Neuronal stem cell (in vitro differentiated cells): ENCODE results near the gene MKX. TPM values are rescaled to one million over a fixed set of nuclear protein-coding genes. Genes with fewer than 3 reads are reported as not detected.
A peak's percentile ranks its signal among the peaks of the same experiment; 100 is the strongest.

Experiments
- DNase-seq: peaks from one replicate; pipeline ENCODE4 v3.0.0-alpha.2; 2013; ENCODE audit warnings: low spot score
- H2AFZ ChIP-seq: one replicate; pipeline ENCODE4 v1.6.1; 2013; ENCODE audit warnings: mild to moderate bottlenecking, low read length, inconsistent platforms
- H2AK5ac ChIP-seq: 2 replicates; pipeline ENCODE4 v1.6.1; 2013; ENCODE audit warnings: low read depth, mild to moderate bottlenecking, inconsistent platforms, low read length, moderate library complexity, mixed read lengths
- H2BK120ac ChIP-seq: 2 replicates; pipeline ENCODE4 v1.6.1; 2013; ENCODE audit warnings: low read depth, mild to moderate bottlenecking, inconsistent platforms, low read length, moderate library complexity, mixed read lengths
- H2BK12ac ChIP-seq: one replicate; pipeline ENCODE4 v1.6.1; 2013; ENCODE audit warnings: low read length, inconsistent platforms
- H2BK15ac ChIP-seq: 2 replicates; pipeline ENCODE4 v1.6.1; 2013; ENCODE audit warnings: mild to moderate bottlenecking, low read length, inconsistent platforms, mixed read lengths
- H2BK5ac ChIP-seq: one replicate; pipeline ENCODE4 v1.6.1; 2013; ENCODE audit warnings: inconsistent platforms, mild to moderate bottlenecking, low read length, moderate library complexity
- H3K14ac ChIP-seq: one replicate; pipeline ENCODE4 v1.6.1; 2013; ENCODE audit warnings: low read length, inconsistent platforms
- H3K18ac ChIP-seq: 2 replicates; pipeline ENCODE4 v1.6.1; 2013; ENCODE audit warnings: low read length, inconsistent platforms
- H3K23ac ChIP-seq: 2 replicates; pipeline ENCODE4 v1.6.1; 2013; ENCODE audit warnings: low read depth, mild to moderate bottlenecking, mixed read lengths, low read length, inconsistent platforms; ENCODE audit not compliant: poor library complexity
- H3K27ac ChIP-seq: replicated peaks from 3 replicates; pipeline ENCODE4 v1.5.1; 2013; ENCODE audit warnings: low read length, inconsistent platforms
- H3K27me3 ChIP-seq, 3 experiments: 2 replicates each; pipeline ENCODE4 v1.6.1; 2013; ENCODE audit warnings: low read length in 3 of 3, mild to moderate bottlenecking in 2 of 3, inconsistent platforms in 1 of 3, low read depth in 1 of 3, mixed read lengths in 1 of 3, moderate library complexity in 1 of 3; ENCODE audit not compliant: control insufficient read depth in 3 of 3, insufficient read depth in 3 of 3
- H3K36me3 ChIP-seq, 2 donors: replicated peaks in 1 of 2; 2 replicates each; pipeline ENCODE4 v1.6.1; 2013; ENCODE audit warnings: low read length in 2 of 2; ENCODE audit not compliant: control insufficient read depth in 2 of 2, insufficient read depth in 2 of 2
- H3K4ac ChIP-seq: 2 replicates; pipeline ENCODE4 v1.6.1; 2013; ENCODE audit warnings: inconsistent platforms, mild to moderate bottlenecking, low read length, moderate library complexity
- H3K4me1 ChIP-seq, 2 donors: 1 replicate in 1 of 2; 2 replicates in 1 of 2; pipeline ENCODE4 v1.6.1; 2013; ENCODE audit warnings: low read length in 2 of 2, low read depth in 1 of 2; ENCODE audit not compliant: control insufficient read depth in 2 of 2, insufficient read depth in 1 of 2
- H3K4me2 ChIP-seq: one replicate; pipeline ENCODE4 v1.6.1; 2013; ENCODE audit warnings: mild to moderate bottlenecking, low read length, inconsistent platforms; ENCODE audit not compliant: insufficient read depth, poor library complexity, severe bottlenecking
- H3K4me3 ChIP-seq, 2 donors: 2 replicates each; pipeline ENCODE4 v1.5.1; 2013; ENCODE audit warnings: low read length in 2 of 2, mild to moderate bottlenecking in 2 of 2, inconsistent platforms in 1 of 2, moderate library complexity in 1 of 2
- H3K79me1 ChIP-seq: one replicate; pipeline ENCODE4 v1.6.1; 2013; ENCODE audit warnings: low read depth, mild to moderate bottlenecking, inconsistent platforms, low read length, moderate library complexity
- H3K9ac ChIP-seq: one replicate; pipeline ENCODE4 v1.6.1; 2013; ENCODE audit warnings: mild to moderate bottlenecking, low read depth, low read length, inconsistent platforms; ENCODE audit not compliant: poor library complexity
- H3K9me3 ChIP-seq, 2 donors: replicated peaks in 1 of 2; 2 replicates each; pipeline versions ENCODE3 to v1.6.1; 2013; ENCODE audit warnings: low read length in 2 of 2, mild to moderate bottlenecking in 2 of 2, inconsistent platforms in 1 of 2, low read depth in 1 of 2, mixed read lengths in 1 of 2, moderate library complexity in 1 of 2; ENCODE audit not compliant: control insufficient read depth in 2 of 2, insufficient read depth in 1 of 2
- H4K8ac ChIP-seq: one replicate; pipeline ENCODE4 v1.6.1; 2013; ENCODE audit warnings: low read depth, mild to moderate bottlenecking, inconsistent platforms, low read length, moderate library complexity
- H4K91ac ChIP-seq: one replicate; pipeline ENCODE4 v1.6.1; 2013; ENCODE audit warnings: low read length, low read depth, mild to moderate bottlenecking, inconsistent platforms; ENCODE audit not compliant: poor library complexity
- WGBS, 2 donors: extraction: QIAGEN DNeasy Blood & Tissue Kit; methylation state at CpG; one replicate each; pipeline ENCODE4 v1.1.7; 2013; ENCODE audit warnings: missing lambda C conversion rate in 2 of 2, mixed read lengths in 1 of 2; ENCODE audit not compliant: insufficient read length in 2 of 2, insufficient replicate concordance in 1 of 2; ENCODE audit errors: extremely low coverage in 2 of 2; 5-methylcytosine and 5-hydroxymethylcytosine counted together
- polyA plus RNA-seq, 2 experiments: library from polyadenylated mRNA; stranded (reverse); fragments of 200-250 nt; gene quantifications; one replicate each; pipeline ENCODE4 v1.2.3, GENCODE V29; 2013

Gene MKX
- 0.03 TPM for polyA plus RNA-seq (2013, experiment 1 of 2)
- polyA plus RNA-seq (2013, experiment 2 of 2), result 0.03 TPM

DNA sequence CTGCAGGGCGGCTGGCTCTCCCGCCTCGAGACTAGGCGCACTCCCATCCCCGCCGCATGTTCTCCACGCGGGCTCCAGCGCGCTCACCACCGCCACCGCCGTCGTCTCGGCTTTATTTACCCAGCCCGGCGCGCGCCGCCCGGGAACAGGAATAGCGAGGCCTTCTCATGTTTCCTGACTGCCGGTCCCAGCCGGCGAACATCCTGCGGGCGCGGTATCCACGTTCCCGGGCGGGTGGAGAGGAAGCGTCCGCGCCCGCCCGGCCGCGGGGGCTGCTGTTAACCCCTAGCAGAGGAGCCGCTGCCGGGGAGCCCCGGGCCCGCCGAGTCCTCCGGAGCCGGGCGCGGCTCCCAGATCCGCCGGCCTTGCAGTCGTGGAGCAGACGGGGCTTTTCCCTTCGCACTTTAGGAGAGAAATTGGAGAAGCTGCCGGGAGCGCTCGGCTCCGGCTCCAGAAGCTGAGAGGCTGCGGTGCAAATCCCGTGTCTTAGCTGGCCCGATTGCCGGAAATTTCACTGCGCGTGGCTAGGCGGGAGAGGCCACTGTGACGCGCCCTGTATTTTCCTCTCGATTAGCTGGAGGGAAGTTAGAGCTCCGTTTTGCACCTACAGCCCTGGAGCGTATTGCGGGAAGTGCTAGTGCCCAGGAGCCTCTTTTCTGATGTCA, at the start of gene MKX:
TSS of gene MKX (minus strand) at position 88 of the 665 bp plus-strand sequence. CDS start 2,404 bp downstream, outside the sequence.
- peak within 1 kb of the TSS; percentile 30 for H3K9ac ChIP-seq
- H2BK15ac ChIP-seq, result no peak within 1 kb of the TSS
- H2BK12ac ChIP-seq, result peak within 1 kb of the TSS; percentile 63
- peak within 1 kb of the TSS; percentile 94 for H2AK5ac ChIP-seq
- H3K4ac ChIP-seq, result peak within 1 kb of the TSS; percentile 17
- H2BK120ac ChIP-seq, result no peak within 1 kb of the TSS
- peak within 1 kb of the TSS; percentile 75 for H3K23ac ChIP-seq
- peaks cover 42 to 95% (median 70%) of the 10 kb centered on the region in 3 experiments for H3K27me3 ChIP-seq
- peak within 1 kb of the TSS; percentile 13 for H2BK5ac ChIP-seq
- no peaks in the 10 kb centered on the region for H3K36me3 ChIP-seq
- WGBS, 2 donors, result no CpG with 5 or more reads among the region's 69 CpGs
- H4K91ac ChIP-seq, result no peak within 1 kb of the TSS
- DNase-seq, result peak; percentile 84
- peak within 1 kb of the TSS; percentile 91 for H3K18ac ChIP-seq
- H3K9me3 ChIP-seq, result peaks cover 0 to 5% of the 10 kb centered on the region in 2 donors
- no peak within 1 kb of the TSS for H3K27ac ChIP-seq
- no peaks in the 10 kb centered on the region for H3K79me1 ChIP-seq
- H4K8ac ChIP-seq, result peak within 1 kb of the TSS; percentile 76
- peak within 1 kb of the TSS; percentile 40 to 76 for H3K4me3 ChIP-seq
- H2AFZ ChIP-seq, result peak within 1 kb of the TSS; percentile 96
- peak within 1 kb of the TSS; percentile 87 for H3K14ac ChIP-seq
- H3K4me2 ChIP-seq, result peak within 1 kb of the TSS; percentile 86
- H3K4me1 ChIP-seq, result peaks cover 17 to 18% of the 10 kb centered on the region in 2 donors

DNA sequence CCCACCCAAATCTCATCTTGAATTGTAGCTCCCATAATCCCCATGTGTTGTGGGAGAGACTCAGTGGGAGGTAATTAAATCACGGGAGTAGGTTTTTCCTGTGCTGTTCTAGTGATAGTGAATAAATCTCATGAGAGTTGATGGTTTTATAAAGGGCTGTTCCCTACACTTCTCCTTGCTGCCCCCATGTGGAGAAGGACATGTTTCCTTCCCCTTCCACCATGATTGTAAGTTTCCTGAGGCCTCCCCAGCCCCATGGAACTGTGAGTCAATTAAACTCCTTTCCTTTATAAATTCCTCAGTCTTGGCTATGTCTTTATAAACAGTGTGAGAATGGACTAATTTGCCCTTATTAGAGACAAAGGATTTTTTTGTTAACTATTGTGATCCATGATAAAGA, 48.5 kb upstream of the MKX start:
- no peak for DNase-seq
- H2BK12ac ChIP-seq, result no peak overlapping the region
- H3K4me3 ChIP-seq, result no peak overlapping the region
- H3K27ac ChIP-seq, result no peak overlapping the region
- no peak overlapping the region for H2AFZ ChIP-seq
- no peak overlapping the region for H2BK15ac ChIP-seq
- H2BK5ac ChIP-seq, result no peak overlapping the region
- H3K23ac ChIP-seq, result no peak overlapping the region
- no peak overlapping the region for H4K8ac ChIP-seq
- no peak overlapping the region for H3K4me2 ChIP-seq
- WGBS, 2 donors, result no CpG with 5 or more reads among the region's 1 CpG
- no peaks in the 10 kb centered on the region for H3K4me1 ChIP-seq
- no peak overlapping the region for H4K91ac ChIP-seq
- H3K4ac ChIP-seq, result no peak overlapping the region
- no peak overlapping the region for H2AK5ac ChIP-seq
- no peaks in the 10 kb centered on the region for H3K36me3 ChIP-seq
- no peaks in the 10 kb centered on the region for H3K27me3 ChIP-seq
- H3K18ac ChIP-seq, result no peak overlapping the region
- H3K9ac ChIP-seq, result no peak overlapping the region
- H3K9me3 ChIP-seq, result no peaks in the 10 kb centered on the region
- no peaks in the 10 kb centered on the region for H3K79me1 ChIP-seq
- H2BK120ac ChIP-seq, result no peak overlapping the region
- no peak overlapping the region for H3K14ac ChIP-seq

GRCh38 chr10:27792216-27792615, 46.6 kb upstream of the MKX start:
- H3K23ac ChIP-seq, result no peak overlapping the region

GRCh38 chr10:27784272-27784671, 38.7 kb upstream of the MKX start:
- H3K4ac ChIP-seq, result no peak overlapping the region

More at GRCh38 chr10:27792216-27792615, 46.6 kb upstream of the MKX start:
- H4K91ac ChIP-seq, result no peak overlapping the region
- H2BK120ac ChIP-seq, result no peak overlapping the region
- H2BK5ac ChIP-seq, result no peak overlapping the region
- H2AK5ac ChIP-seq, result no peak overlapping the region
- H3K27ac ChIP-seq, result no peak overlapping the region
- WGBS, 2 donors, result no CpG with 5 or more reads among the region's 2 CpGs
- H3K9me3 ChIP-seq, result no peaks in the 10 kb centered on the region
- no peak overlapping the region for H3K4me2 ChIP-seq
- no peaks in the 10 kb centered on the region for H3K79me1 ChIP-seq
- no peak overlapping the region for H3K4me3 ChIP-seq
- H3K9ac ChIP-seq, result no peak overlapping the region
- DNase-seq, result no peak
- H3K4ac ChIP-seq, result no peak overlapping the region
- H3K27me3 ChIP-seq, result no peaks in the 10 kb centered on the region
- H3K36me3 ChIP-seq, result no peaks in the 10 kb centered on the region
- no peaks in the 10 kb centered on the region for H3K4me1 ChIP-seq
- H4K8ac ChIP-seq, result no peak overlapping the region
- no peak overlapping the region for H2BK15ac ChIP-seq
- no peak overlapping the region for H2BK12ac ChIP-seq
- H3K18ac ChIP-seq, result no peak overlapping the region
- H2AFZ ChIP-seq, result no peak overlapping the region
- no peak overlapping the region for H3K14ac ChIP-seq

More at GRCh38 chr10:27784272-27784671, 38.7 kb upstream of the MKX start:
- Histone ChIP-seq H3K79me1 (no peaks in the 10 kb centered on the region), H3K36me3 (no peaks in the 10 kb centered on the region), H3K27me3 (no peaks in the 10 kb centered on the region), H2AFZ (no peak overlapping the region), H4K8ac (no peak overlapping the region), H2BK15ac (no peak overlapping the region), H3K18ac (no peak overlapping the region), H2BK12ac (no peak overlapping the region), H2BK120ac (no peak overlapping the region), H3K14ac (no peak overlapping the region), H3K9ac (no peak overlapping the region), H2BK5ac (no peak overlapping the region), H3K27ac (no peak overlapping the region), H4K91ac (no peak overlapping the region), H3K4me1 (no peaks in the 10 kb centered on the region), H3K23ac (no peak overlapping the region), H3K4me3 (no peak overlapping the region), H2AK5ac (no peak overlapping the region), H3K9me3 (no peaks in the 10 kb centered on the region), H3K4me2 (no peak overlapping the region)
- no peak for DNase-seq
- no CpG with 5 or more reads among the region's 2 CpGs for WGBS, 2 donors
